ENCODE results near the gene SORBS2. TPM values are rescaled to one million over a fixed set of nuclear protein-coding genes. Genes with fewer than 3 reads are reported as not detected.

Gene SORBS2
- total and polyA plus RNA-seq, 2 donors (not counting 1 experiment from before 2014, with no cell fraction given), result 0.33 to 3.0 TPM

DNA sequence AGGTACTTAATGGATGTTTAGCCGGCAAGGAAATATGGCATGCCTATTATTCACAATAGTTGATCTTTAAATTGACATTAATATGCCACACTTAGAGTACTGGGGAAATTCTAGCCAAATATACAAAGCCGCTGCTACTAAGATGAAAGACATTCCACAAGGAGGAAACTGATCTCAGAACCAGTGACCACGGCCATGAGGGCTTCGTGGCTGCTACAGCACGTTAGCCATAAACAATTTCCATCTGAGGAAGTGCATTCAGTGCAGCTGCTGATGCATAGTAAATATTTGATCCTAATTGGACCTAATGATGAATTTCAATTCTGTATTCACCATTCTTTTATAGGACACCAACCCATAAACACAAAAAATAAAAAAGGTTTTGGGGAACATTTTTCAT is 59.1 kb downstream of the SORBS2 start:
- TF ChIP-seq, protein P1, sequence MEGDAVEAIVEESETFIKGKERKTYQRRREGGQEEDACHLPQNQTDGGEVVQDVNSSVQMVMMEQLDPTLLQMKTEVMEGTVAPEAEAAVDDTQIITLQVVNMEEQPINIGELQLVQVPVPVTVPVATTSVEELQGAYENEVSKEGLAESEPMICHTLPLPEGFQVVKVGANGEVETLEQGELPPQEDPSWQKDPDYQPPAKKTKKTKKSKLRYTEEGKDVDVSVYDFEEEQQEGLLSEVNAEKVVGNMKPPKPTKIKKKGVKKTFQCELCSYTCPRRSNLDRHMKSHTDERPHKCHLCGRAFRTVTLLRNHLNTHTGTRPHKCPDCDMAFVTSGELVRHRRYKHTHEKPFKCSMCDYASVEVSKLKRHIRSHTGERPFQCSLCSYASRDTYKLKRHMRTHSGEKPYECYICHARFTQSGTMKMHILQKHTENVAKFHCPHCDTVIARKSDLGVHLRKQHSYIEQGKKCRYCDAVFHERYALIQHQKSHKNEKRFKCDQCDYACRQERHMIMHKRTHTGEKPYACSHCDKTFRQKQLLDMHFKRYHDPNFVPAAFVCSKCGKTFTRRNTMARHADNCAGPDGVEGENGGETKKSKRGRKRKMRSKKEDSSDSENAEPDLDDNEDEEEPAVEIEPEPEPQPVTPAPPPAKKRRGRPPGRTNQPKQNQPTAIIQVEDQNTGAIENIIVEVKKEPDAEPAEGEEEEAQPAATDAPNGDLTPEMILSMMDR (conservative IDR thresholded peaks at IDR 0.05 in 1 of 2, IDR thresholded peaks at IDR 0.05 in 1 of 2; ENCODE audit: low read depth in 1 of 2, low read length in 2 of 2), result no peak
- TF ChIP-seq EZH2 (IDR thresholded peaks at IDR 0.05; ENCODE audit: low read length, missing control alignments), result no peak

DNA sequence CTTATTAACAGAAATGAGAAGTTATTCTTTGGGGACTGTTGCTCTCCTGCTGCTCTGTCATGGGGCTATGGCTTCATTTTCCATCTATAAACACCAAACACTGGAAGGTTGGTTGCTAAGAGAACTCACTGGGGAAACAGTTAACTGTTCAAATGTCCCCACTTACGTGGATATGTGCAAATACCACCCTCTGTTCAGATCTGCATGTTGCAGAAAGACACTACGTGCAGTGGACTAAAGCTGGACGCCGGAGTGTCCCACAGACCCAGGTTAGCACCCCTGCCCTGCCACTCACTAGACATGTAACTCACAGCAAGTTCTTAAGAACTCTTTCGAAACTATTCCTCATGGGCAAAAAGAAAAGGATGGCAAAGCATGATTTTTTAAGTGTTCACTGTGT is 62.1 kb downstream of the SORBS2 start:
- Histone ChIP-seq H3K4me2 (ENCODE audit: extremely low read depth, insufficient read depth, low read length) (no peak overlapping the region), H4K20me1 (ENCODE audit: control insufficient read depth, extremely low read depth, insufficient read depth, low read length) (no peaks in the 10 kb centered on the region), H3K9ac (ENCODE audit: insufficient read depth, low read length) (no peak overlapping the region), H3K4me3 (replicated peaks in 1 of 4; ENCODE audit: control extremely low read depth in 1 of 4, insufficient read depth in 1 of 4, low read depth in 3 of 4, low read length in 4 of 4) (no peak overlapping the region), H2AFZ (ENCODE audit: low read length) (no peak overlapping the region), H3K27me3 (ENCODE audit: control insufficient read depth, insufficient read depth, low read length) (peaks cover 5% of the 10 kb centered on the region), H3K27ac (ENCODE audit: insufficient read depth, low read length) (no peak overlapping the region), H3K9me3 (ENCODE audit: control insufficient read depth, insufficient read depth, low read depth, low read length) (no peaks in the 10 kb centered on the region), H3K36me3 (ENCODE audit: control insufficient read depth, insufficient read depth, low read length) (no peaks in the 10 kb centered on the region), H3K79me2 (ENCODE audit: control insufficient read depth, insufficient read depth, low read length) (no peaks in the 10 kb centered on the region), H3K4me1 (ENCODE audit: control insufficient read depth, extremely low read depth, insufficient read depth, low read length) (no peaks in the 10 kb centered on the region)
- TF ChIP-seq EZH2 (IDR thresholded peaks at IDR 0.05; ENCODE audit: low read length, missing control alignments), result no peak
- TF ChIP-seq, protein P1 (conservative IDR thresholded peaks at IDR 0.05 in 1 of 2, IDR thresholded peaks at IDR 0.05 in 1 of 2; ENCODE audit: low read depth in 1 of 2, low read length in 2 of 2), result no peak
- DNase-seq (ENCODE audit: low read depth in 2 of 2), result no peak

More for the DNA sequence above, 59.1 kb downstream of the SORBS2 start:
- no peaks in the 10 kb centered on the region for H3K36me3 ChIP-seq (ENCODE audit: control insufficient read depth, insufficient read depth, low read length)
- H3K27me3 ChIP-seq (ENCODE audit: control insufficient read depth, insufficient read depth, low read length), result peaks cover 5% of the 10 kb centered on the region
- H3K4me3 ChIP-seq (replicated peaks in 1 of 4; ENCODE audit: control extremely low read depth in 1 of 4, insufficient read depth in 1 of 4, low read depth in 3 of 4, low read length in 4 of 4), result no peak overlapping the region
- DNase-seq (ENCODE audit: low read depth in 2 of 2), result peak in 1 of 2 donors; percentile 32
- no peaks in the 10 kb centered on the region for H4K20me1 ChIP-seq (ENCODE audit: control insufficient read depth, extremely low read depth, insufficient read depth, low read length)
- H3K4me1 ChIP-seq (ENCODE audit: control insufficient read depth, extremely low read depth, insufficient read depth, low read length), result no peaks in the 10 kb centered on the region
- no peak overlapping the region for H3K27ac ChIP-seq (ENCODE audit: insufficient read depth, low read length)
- no peak overlapping the region for H3K4me2 ChIP-seq (ENCODE audit: extremely low read depth, insufficient read depth, low read length)
- H3K9me3 ChIP-seq (ENCODE audit: control insufficient read depth, insufficient read depth, low read depth, low read length), result no peaks in the 10 kb centered on the region
- no peaks in the 10 kb centered on the region for H3K79me2 ChIP-seq (ENCODE audit: control insufficient read depth, insufficient read depth, low read length)
- H3K9ac ChIP-seq (ENCODE audit: insufficient read depth, low read length), result no peak overlapping the region
- H2AFZ ChIP-seq (ENCODE audit: low read length), result no peak overlapping the region

DNA sequence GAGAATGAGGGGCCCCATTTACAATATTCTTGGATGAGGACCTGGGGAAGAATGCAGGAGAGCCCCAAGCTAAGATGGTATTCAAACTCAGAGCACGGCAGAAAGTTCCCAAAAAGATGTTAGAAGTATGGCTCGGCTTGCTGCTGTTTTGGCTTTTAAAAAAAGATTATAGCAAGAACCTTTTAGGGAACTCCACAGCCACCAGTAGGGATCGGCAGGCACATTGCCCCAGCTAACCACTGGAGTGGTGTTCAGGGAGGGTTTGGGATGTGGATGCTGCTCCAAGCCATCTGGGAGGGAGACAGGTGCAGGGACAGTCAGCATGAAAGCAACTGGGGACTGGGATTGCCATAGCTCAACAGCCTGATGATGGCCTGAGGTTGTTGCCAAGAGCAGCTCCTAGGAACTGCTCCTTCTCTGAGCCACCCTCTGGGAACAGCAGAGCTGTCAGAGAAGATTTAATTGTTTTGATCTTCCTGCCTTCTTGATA is 63.0 kb downstream of the SORBS2 start:
- no peak overlapping the region for H2AFZ ChIP-seq (ENCODE audit: low read length)
- H3K27me3 ChIP-seq (ENCODE audit: control insufficient read depth, insufficient read depth, low read length), result peaks cover 5% of the 10 kb centered on the region
- H4K20me1 ChIP-seq (ENCODE audit: control insufficient read depth, extremely low read depth, insufficient read depth, low read length), result no peaks in the 10 kb centered on the region
- no peak overlapping the region for H3K4me3 ChIP-seq (replicated peaks in 1 of 4; ENCODE audit: control extremely low read depth in 1 of 4, insufficient read depth in 1 of 4, low read depth in 3 of 4, low read length in 4 of 4)
- H3K36me3 ChIP-seq (ENCODE audit: control insufficient read depth, insufficient read depth, low read length), result no peaks in the 10 kb centered on the region
- H3K9me3 ChIP-seq (ENCODE audit: control insufficient read depth, insufficient read depth, low read depth, low read length), result no peaks in the 10 kb centered on the region
- no peak for TF ChIP-seq EZH2 (IDR thresholded peaks at IDR 0.05; ENCODE audit: low read length, missing control alignments)
- TF ChIP-seq, protein P1 (conservative IDR thresholded peaks at IDR 0.05 in 1 of 2, IDR thresholded peaks at IDR 0.05 in 1 of 2; ENCODE audit: low read depth in 1 of 2, low read length in 2 of 2), result no peak
- H3K27ac ChIP-seq (ENCODE audit: insufficient read depth, low read length), result no peak overlapping the region
- no peaks in the 10 kb centered on the region for H3K4me1 ChIP-seq (ENCODE audit: control insufficient read depth, extremely low read depth, insufficient read depth, low read length)
- no peak overlapping the region for H3K9ac ChIP-seq (ENCODE audit: insufficient read depth, low read length)
- H3K4me2 ChIP-seq (ENCODE audit: extremely low read depth, insufficient read depth, low read length), result no peak overlapping the region
- no peaks in the 10 kb centered on the region for H3K79me2 ChIP-seq (ENCODE audit: control insufficient read depth, insufficient read depth, low read length)
- no peak for DNase-seq (ENCODE audit: low read depth in 2 of 2)

Data from fibroblast of lung (primary cell).